Hematopoietic multipotent progenitor cell treated with erythropoietin and hydrocortisone succinate and interleukin-3 and kit ligand, for 15 days (in vitro differentiated cells): ENCODE results near the gene ABHD8.
"Not testable (repeated sequence)": the region's sequence is repeated elsewhere in the genome, so short reads cannot be mapped to it uniquely, and the experiment has no call there.

ENCODE experiments used
- DNase-seq: peaks from one replicate; pipeline ENCODE4 v3.0.0-alpha.2; 2015; ENCODE audit warnings: low spot score

The ABHD8 gene

DNA sequence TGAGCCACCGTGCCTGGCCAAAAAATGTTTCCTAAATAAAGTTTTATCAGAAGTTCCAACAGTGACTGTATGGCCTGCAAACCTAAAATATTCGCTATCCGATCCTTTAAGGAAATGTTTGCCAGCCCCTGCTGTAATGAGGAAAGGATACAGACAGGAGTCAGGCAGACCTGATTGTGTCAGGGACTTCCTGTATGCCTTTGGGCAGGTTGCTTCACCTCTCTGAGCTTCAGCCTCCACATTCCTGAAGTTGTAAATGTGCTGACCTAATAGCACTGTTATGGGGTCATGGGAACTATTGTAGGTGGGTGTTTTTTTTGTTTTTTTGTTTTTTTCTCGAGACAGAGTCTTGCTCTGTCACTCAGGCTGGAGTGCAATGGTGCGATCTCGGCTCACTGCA, 6.2 kb downstream of the ABHD8 start:
- no peak for DNase-seq

- no peak for DNase-seq
Observed at GRCh38 chr19:17296273-17296672, 7.0 kb downstream of the ABHD8 start.

DNA sequence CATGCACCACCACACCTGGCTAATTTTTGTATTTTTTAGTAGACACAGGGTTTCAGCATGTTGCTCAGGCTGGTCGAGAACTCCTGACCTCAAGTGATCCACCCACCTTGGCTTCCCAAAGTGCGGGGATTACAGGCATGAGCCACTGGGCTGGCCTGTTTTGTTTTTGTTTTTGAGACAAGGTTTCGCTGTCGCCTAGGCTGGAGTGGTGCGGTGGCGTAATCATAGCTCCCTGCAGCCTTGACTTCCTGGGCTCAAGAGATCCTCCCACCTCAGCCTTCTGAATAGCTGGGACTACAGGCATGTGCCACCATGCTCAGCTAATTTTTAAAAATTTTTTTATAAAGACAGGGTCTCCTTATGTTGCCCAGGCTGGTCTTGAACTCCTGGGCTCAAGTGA, 7.7 kb downstream of the ABHD8 start:
- DNase-seq: not testable (repeated sequence)

- DNase-seq: peak; percentile 71
Observed at GRCh38 chr19:17294051-17294891, 9.0 kb downstream of the ABHD8 start.

- DNase-seq: no peak
Observed at GRCh38 chr19:17293605-17294004, 9.6 kb downstream of the ABHD8 start.

- DNase-seq: peak; percentile 84
Observed at GRCh38 chr19:17292301-17293074, 10.7 kb downstream of the ABHD8 start.

GRCh38 chr19:17289489-17289888, 13.7 kb downstream of the ABHD8 start:
- DNase-seq: peak; percentile 71

DNA sequence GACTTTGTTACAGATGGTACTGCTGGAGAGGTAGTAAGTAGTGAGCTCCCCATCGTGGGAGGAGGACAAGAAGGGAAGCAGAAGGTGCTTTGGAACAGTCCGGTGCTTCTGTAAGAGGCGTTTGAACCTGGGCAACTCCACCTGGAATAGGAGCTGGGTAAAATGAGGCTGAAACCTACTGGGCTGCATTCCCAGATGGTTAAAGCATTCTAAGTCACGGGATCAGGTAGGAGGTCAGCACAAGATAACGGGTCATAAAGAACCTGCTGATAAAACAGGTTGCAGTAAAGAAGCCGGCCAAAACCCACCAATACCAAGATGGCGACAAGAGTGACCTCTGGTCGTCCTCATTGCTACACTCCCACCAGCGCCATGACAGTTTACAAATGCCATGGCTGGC, 16.5 kb downstream of the ABHD8 start:
- no peak for DNase-seq

DNA sequence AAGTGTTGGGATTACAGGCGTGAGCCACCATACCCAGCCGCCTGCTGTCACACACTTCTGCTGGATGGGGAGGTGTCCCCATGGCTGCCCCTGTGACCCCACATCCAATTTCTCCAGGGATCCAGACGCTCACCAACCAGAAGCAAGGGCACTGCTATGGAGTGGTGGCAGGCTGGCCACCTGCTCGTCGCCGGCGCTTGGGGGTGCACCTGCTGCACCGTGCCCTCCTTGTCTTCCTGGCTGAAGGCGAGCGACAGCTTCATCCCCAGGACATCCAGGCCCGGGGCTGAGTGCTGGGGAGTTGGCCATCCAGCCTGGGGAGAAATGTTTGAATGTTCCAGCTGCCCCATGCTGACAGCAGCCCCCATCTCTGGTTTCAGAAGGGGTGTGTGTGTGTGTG, 17.0 kb downstream of the ABHD8 start:
- no peak for DNase-seq

DNA sequence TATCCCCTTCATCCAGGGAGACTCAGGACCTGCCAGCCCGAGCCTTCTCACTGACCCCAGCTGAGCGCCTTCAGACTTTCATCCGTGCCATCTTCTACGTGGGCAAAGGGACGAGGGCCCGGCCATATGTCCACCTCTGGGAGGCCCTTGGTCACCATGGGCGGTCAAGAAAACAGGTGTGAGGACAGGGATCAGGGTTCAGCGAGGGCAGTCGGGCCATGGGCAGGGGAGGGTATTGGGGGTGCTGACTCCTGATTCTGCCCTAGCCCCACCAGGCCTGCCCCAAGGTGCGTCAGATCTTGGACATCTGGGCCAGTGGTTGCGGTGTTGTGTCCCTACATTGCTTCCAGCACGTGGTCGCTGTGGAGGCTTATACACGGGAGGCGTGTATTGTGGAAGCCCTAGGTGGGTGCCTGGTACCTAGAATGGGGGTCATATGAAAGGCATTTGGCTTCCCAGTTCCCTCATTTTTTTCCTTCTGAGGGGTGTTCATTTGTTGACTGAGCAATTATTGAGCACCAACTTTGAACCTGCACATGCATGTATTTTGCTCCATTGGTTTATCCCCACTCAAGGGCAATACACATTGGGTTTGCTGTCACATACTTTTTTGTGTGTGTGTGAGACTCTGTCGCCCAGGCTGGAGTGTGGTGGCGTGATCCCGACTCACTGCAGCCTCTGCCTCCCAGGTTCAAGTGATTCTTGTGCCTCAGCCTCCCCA, 17.6 kb downstream of the ABHD8 start:
- DNase-seq: no peak

- no peak for DNase-seq
Observed at GRCh38 chr19:17283504-17283996, 19.7 kb downstream of the ABHD8 start.

- peak; percentile 89 for DNase-seq
Observed at GRCh38 chr19:17282488-17283125, 20.6 kb downstream of the ABHD8 start.

DNA sequence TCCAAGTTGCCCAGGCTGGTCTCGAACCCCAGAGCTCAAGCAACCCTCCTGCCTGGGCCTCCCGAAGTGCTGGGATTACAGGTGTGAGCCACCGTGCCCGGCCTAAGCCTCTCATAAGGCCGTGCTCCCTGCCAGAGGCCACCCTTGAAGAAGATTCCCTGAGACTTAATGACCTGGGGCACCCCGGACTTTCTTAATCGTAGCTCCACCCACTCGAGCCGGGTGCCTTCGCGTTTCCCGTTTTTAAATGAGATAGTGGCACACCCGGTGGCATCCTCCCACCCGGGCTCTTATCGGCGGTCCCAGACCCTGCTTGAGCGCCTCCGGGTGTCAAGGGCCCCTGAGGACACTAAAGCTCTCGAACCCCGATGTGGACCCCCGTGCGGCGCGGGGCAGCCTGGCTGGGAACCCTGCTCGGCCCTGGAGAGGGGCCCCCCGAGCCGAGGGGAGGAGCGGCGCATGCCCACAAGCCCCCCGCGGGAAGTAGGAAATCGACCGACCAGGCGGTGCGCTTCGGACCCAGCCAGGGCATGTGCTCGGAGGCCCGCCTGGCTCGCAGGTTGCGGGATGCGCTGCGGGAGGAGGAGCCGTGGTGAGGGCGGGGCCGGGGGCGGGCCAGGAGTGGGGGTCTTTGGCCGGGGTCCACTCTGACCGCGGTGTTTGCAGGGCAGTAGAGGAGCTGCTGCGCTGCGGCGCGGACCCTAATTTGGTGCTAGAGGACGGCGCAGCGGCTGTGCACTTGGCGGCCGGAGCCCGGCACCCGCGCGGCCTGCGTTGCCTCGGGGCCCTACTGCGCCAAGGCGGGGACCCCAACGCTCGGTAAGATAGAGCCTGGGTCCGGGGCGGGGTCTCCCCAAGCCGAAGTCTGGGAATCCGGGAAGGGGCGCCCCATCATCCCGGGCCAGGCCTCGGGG, 21.6 kb downstream of the ABHD8 start, which contains the start of gene ANKLE1:
Gene ANKLE1 (plus strand): TSS at position 511 of the 914 bp plus-strand sequence. CDS start 20 bp downstream, at position 531.
- DNase-seq: peak; percentile 98

DNA sequence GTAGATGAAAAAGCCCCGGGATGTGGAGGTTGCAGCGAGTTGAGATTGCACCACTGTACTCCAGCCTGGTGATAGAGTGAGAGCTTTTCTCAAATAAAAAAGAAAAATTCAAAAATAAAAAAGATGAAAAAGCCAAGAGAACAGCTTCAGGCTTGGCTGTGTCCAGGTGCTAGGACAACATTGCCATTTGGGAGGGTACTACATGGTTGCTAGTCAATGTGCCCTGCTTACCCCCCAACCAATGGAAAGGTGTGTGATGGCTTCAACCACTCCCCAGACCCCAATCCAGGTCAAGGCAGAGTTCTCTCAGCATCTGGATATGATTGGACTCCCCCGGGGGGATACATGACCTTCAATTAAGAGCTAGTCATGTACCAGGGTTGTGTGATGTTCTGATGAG, 23.8 kb downstream of the ABHD8 start:
- no peak for DNase-seq

DNA sequence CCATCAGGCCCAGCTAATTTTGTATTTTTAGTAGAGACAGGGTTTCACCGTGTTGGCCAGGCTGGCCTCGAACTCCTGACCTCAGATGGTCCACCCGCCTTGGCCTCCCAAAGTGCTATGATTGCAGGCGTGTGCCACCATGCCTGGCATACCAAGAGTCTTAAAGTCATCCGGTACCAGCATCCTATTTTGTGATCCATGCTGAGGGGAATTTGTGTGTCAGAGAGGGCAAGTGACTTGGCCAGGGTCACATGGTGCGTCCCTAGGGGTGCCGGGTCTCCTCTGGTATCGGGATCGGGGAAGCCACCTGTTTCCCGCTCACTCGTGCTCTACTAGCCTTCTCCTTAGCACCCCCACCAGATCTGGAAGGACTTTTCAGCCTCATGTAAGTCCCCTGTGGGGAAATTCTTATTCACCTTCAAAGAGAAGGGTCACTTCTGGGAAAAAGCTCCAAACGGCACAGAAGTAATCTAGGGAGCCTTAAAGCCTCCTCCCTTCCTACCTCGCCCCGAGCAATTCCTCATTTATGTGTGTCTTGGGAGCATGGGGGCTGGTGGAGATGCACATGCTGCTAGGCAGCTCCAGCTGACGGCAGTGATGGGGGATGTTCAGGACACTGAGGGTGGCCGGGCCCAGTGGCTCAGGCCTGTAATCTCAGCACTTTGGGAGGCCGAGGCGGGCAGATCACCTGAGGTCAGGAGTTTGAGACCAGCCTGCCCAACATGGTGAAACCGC, 27.6 kb downstream of the ABHD8 start:
- no peak for DNase-seq

GRCh38 chr19:17274892-17275291, 28.3 kb downstream of the ABHD8 start:
- DNase-seq: not testable (repeated sequence)

- no peak for DNase-seq
Observed at GRCh38 chr19:17268754-17269153, 34.5 kb downstream of the ABHD8 start.

DNA sequence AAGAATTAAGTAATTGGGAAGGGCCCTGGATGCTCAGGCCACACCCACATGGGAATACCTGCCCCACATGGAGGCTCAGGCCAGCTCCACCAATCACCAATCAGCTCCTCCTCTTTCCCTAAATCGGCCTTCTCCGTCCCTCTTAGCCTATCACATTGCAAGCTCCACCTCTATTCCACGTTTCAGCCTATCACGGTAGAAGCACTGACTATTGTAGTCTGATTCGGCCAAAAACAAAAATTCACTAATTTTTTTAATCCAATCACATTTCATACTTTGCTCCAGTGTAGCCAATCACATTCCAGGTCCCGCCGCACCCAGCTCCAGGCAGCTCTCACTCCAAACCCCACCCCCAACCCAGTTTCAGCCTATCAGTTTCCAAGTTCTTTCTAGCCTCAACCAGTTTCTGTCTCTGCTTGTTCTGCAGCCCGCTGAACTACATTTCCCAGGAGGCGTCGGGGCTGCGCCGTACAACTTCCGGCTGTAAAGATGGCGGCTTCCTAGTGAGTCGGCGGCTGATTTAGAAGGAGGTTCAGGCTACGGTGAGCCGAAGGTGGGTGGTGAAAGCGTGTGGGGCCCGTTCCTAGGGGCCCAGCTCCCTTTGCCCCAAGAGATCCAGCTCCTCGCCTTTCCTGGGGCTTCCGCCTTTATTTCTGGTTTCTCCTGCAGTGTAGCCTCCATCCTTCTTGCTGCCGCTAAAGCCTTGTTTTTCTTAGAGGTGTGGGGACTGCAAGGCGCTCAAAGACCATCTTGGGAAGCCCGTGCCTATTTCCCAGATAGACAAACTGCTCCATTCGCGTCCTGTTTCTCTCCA, 36.0 kb downstream of the ABHD8 start, which contains the start of gene BABAM1:
Gene BABAM1 (plus strand): TSS at position 469 of the 814 bp plus-strand sequence. CDS start 1,364 bp downstream, outside the sequence.
- peak; percentile 98 for DNase-seq

- no peak for DNase-seq
Observed at GRCh38 chr19:17266589-17266974, 36.6 kb downstream of the ABHD8 start.
